ENCODE results near the gene NOSIP. TPM values are rescaled to one million over a fixed set of nuclear protein-coding genes. Genes with fewer than 3 reads are reported as not detected.

The NOSIP gene
- total RNA-seq, 1 donor from 2014 or later, result 48.7 TPM

DNA sequence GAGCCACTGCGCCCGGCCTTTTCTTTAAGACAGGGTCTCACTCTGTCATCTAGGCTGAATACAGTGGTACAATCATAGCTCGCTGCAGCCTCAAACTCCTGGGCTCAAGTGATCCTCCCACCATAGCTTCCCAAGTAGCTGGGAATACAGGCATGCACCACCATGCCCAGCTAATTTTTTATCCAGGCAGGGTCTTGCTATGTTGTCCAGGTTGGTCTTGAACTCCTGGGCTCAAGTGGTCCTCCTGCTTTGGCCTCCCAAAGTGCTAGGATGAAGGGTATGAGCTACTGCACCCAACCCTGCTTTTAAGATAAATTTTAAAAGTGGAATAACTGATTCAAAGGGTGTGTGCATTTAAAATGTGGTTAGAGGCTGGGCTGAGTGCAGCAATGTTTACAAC, 14.1 kb downstream of the NOSIP start:
- H3K27ac ChIP-seq, result no peak overlapping the region
- no peaks in the 10 kb centered on the region for H3K36me3 ChIP-seq
- no peaks in the 10 kb centered on the region for H3K9me3 ChIP-seq
- no peak overlapping the region for H3K4me3 ChIP-seq
- DNase-seq, result no peak
- intact Hi-C loops (cut with DNase I), result no loop called here
- H3K27me3 ChIP-seq, result no peaks in the 10 kb centered on the region
- ATAC-seq, result no peak
- no peak for TF ChIP-seq CTCF (IDR thresholded peaks at IDR 0.05)
- peaks cover 18% of the 10 kb centered on the region for H3K4me1 ChIP-seq

GRCh38 chr19:49565261-49565660, 15.1 kb downstream of the NOSIP start:
- intact Hi-C loops (cut with DNase I), result no loop called here
- no peak for TF ChIP-seq CTCF (IDR thresholded peaks at IDR 0.05)
- H3K9me3 ChIP-seq, result no peaks in the 10 kb centered on the region
- no peaks in the 10 kb centered on the region for H3K36me3 ChIP-seq
- peaks cover 21% of the 10 kb centered on the region for H3K4me1 ChIP-seq
- H3K27me3 ChIP-seq, result no peaks in the 10 kb centered on the region
- H3K27ac ChIP-seq, result peak overlapping the region; percentile 30
- ATAC-seq (no peak), DNase-seq (no peak)
- H3K4me3 ChIP-seq, result no peak overlapping the region

- H3K36me3 ChIP-seq, result peaks cover 3% of the 10 kb centered on the region
- H3K9me3 ChIP-seq, result no peaks in the 10 kb centered on the region
- no peak for TF ChIP-seq CTCF (IDR thresholded peaks at IDR 0.05)
- no peak overlapping the region for H3K27ac ChIP-seq
- no peak overlapping the region for H3K4me3 ChIP-seq
- peaks cover 20% of the 10 kb centered on the region for H3K4me1 ChIP-seq
- intact Hi-C loops (cut with DNase I), result no loop called here
- ATAC-seq (no peak), DNase-seq (no peak)
- H3K27me3 ChIP-seq, result no peaks in the 10 kb centered on the region
Measured at GRCh38 chr19:49564616-49565045, 15.7 kb downstream of the NOSIP start.

DNA sequence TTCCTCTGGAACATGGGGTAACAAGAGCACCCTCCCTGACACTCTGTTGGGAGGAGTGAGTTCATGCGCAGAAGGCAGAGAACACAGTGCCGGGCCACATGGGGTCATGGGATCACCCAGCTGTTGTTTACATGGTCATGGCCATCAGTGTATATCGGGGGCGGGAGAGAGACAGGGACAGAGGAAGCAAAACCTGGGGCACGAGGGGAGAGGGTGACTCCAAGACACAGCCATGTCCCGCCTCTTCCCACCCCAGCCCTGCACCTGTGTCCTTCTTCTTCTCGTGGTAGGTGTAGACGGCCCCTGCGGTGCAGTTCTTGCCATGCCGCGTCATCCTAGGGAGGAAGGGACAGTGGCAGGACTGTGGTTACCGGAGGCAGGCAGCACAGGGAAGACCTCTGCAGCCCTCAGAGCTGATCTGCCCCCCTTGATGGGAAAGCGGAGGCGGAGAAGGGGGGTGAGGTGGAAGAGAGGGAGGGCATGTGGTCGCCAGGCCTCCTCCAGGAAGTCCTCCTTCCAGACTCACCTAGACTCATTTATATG, 19.9 kb downstream of the NOSIP start:
- peak; percentile 73 for DNase-seq
- ATAC-seq, result peak; percentile 63
- TF ChIP-seq CTCF (IDR thresholded peaks at IDR 0.05), result no peak
- Histone ChIP-seq H3K4me3 (peak overlapping the region; percentile 4), H3K27ac (peak overlapping the region; percentile 42), H3K9me3 (no peaks in the 10 kb centered on the region), H3K36me3 (peaks cover 40% of the 10 kb centered on the region), H3K4me1 (peaks cover 22% of the 10 kb centered on the region), H3K27me3 (no peaks in the 10 kb centered on the region)
- intact Hi-C loops (cut with DNase I), result no loop called here

DNA sequence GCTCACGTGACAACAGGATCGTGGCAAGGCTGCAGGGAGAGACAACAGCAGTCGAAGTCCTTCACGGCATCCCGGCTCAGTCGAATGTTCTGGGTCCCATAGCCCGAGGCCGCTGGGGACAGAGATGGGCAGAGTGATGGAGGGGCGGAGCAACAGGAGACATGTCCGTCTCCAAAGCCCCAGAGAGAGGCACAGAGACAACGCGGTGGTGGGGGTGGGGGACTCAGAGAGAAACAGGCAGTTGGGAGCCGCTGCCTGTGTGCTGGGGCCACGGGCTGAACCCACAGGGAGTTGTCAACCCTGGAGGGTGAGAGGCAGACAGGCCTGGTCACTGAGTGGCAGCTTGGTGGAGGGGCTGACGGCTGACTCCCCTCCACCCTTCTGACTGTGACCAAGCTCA, 20.4 kb downstream of the NOSIP start:
- DNase-seq, result no peak
- Histone ChIP-seq H3K27ac (peak overlapping the region; percentile 11), H3K9me3 (no peaks in the 10 kb centered on the region), H3K27me3 (no peaks in the 10 kb centered on the region), H3K4me1 (peaks cover 22% of the 10 kb centered on the region), H3K4me3 (no peak overlapping the region), H3K36me3 (peaks cover 45% of the 10 kb centered on the region)
- intact Hi-C loops (cut with DNase I), result no loop called here
- no peak for ATAC-seq
- TF ChIP-seq CTCF (IDR thresholded peaks at IDR 0.05), result no peak

DNA sequence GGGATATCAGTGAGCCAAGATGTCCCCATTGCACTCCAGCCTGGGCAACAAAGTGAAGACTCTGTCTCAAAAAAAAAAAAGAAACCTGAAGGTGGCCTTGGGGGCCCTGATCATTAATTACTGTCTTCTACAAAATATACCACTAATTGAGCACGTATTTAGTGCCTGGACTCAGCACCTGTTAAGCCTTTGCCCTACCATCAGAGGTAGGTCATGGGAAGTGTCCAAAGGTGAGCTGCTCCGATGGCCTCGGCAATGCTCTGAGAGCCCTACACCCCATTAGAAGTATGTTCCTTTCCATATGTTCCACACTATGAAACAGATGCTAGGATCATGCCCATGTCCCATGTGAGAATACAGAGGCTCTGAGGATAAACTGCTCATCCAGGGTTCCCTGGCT, 20.9 kb downstream of the NOSIP start:
- Histone ChIP-seq H3K36me3 (peaks cover 45% of the 10 kb centered on the region), H3K4me3 (no peak overlapping the region), H3K4me1 (peaks cover 21% of the 10 kb centered on the region), H3K9me3 (no peaks in the 10 kb centered on the region), H3K27ac (no peak overlapping the region), H3K27me3 (no peaks in the 10 kb centered on the region)
- intact Hi-C loops (cut with DNase I), result no loop called here
- ATAC-seq (no peak), DNase-seq (no peak)
- no peak for TF ChIP-seq CTCF (IDR thresholded peaks at IDR 0.05)
